OCI-LY1 (cell line): ENCODE data around the gene EFR3B.

Source experiments
- H2AFZ ChIP-seq: fragments of 200-600 bp; sonication (generic), shearing (Covaris generic); 2 replicates; pipeline ENCODE4 v1.6.0; 2014; ENCODE audit warnings: antibody characterized with exemption, mild to moderate bottlenecking, low read length
- H3F3A ChIP-seq: fragments of 200-600 bp; sonication (generic), shearing (Covaris generic); 2 replicates; pipeline ENCODE4 v1.6.0; 2014; ENCODE audit warnings: mild to moderate bottlenecking, antibody characterized with exemption, low read length, moderate library complexity; ENCODE audit not compliant: insufficient read depth
- H3K27ac ChIP-seq: fragments of 200-600 bp; sonication (generic); 2 replicates; pipeline ENCODE4 v1.5.1; 2014; ENCODE audit warnings: low read length, mixed run types, mild to moderate bottlenecking, low read depth; ENCODE audit not compliant: poor library complexity, severe bottlenecking
- H3K27me3 ChIP-seq: fragments of 200-600 bp; sonication (generic); 2 replicates; pipeline ENCODE4 v1.6.0; 2014; ENCODE audit warnings: antibody characterized with exemption, mild to moderate bottlenecking, low read length, moderate library complexity; ENCODE audit not compliant: insufficient read depth
- H3K36me3 ChIP-seq: fragments of 200-600 bp; sonication (generic); 2 replicates; pipeline ENCODE4 v1.6.1; 2014; ENCODE audit warnings: mild to moderate bottlenecking, antibody characterized with exemption, low read length, moderate library complexity, mixed read lengths; ENCODE audit not compliant: insufficient read depth
- H3K4me1 ChIP-seq: fragments of 200-600 bp; sonication (generic); 2 replicates; pipeline ENCODE4 v1.5.1; 2014; ENCODE audit warnings: mild to moderate bottlenecking, low read length, moderate library complexity; ENCODE audit not compliant: insufficient read depth, severe bottlenecking
- H3K4me2 ChIP-seq: fragments of 200-600 bp; sonication (generic), shearing (Covaris generic); 2 replicates; pipeline ENCODE4 v1.6.1; 2014; ENCODE audit warnings: low read length
- H3K4me3 ChIP-seq: fragments of 200-600 bp; sonication (generic); 2 replicates; pipeline ENCODE4 v1.5.1; 2014; ENCODE audit warnings: low read length, low read depth, mild to moderate bottlenecking, mixed read lengths; ENCODE audit not compliant: poor library complexity, severe bottlenecking
- H3K79me2 ChIP-seq: fragments of 200-600 bp; shearing (Covaris generic); 2 replicates; pipeline ENCODE4 v1.6.1; 2016; ENCODE audit warnings: mixed run types, low read length, mixed read lengths; ENCODE audit not compliant: insufficient read depth
- H3K9ac ChIP-seq: fragments of 200-600 bp; sonication (generic), shearing (Covaris generic); 2 replicates; pipeline ENCODE4 v1.6.1; 2014; ENCODE audit warnings: mild to moderate bottlenecking, low read length, mixed read lengths
- H3K9me2 ChIP-seq: fragments of 200-600 bp; sonication (generic), shearing (Covaris generic); 2 replicates; pipeline ENCODE4 v1.6.1; 2014; ENCODE audit warnings: low read depth, mild to moderate bottlenecking, low read length, mixed read lengths
- H3K9me3 ChIP-seq: fragments of 200-600 bp; shearing (Covaris generic); 2 replicates; pipeline ENCODE4 v1.6.1; 2014; ENCODE audit warnings: low read length, mixed read lengths
- H4K20me1 ChIP-seq: fragments of 200-600 bp; sonication (generic), shearing (Covaris generic); 2 replicates; pipeline ENCODE4 v1.6.0; 2016; ENCODE audit warnings: mild to moderate bottlenecking, low read length; ENCODE audit not compliant: insufficient read depth
- EZH2 ChIP-seq: fragments of 200-600 bp; sonication (generic), shearing (Covaris generic); IDR thresholded peaks from 2 replicates; pipeline ENCODE4 v1.8.0; 2017; ENCODE audit warnings: borderline replicate concordance, mixed run types, mild to moderate bottlenecking, antibody characterized with exemption, low read length, moderate library complexity, mixed read lengths
- TF ChIP-seq, protein P1 (sequence below): fragments of 200-600 bp; sonication (generic), shearing (Covaris generic); IDR thresholded peaks from 2 replicates; pipeline ENCODE4 v1.5.1; 2017; ENCODE audit warnings: mild to moderate bottlenecking, antibody characterized with exemption, low read length, moderate library complexity, mixed read lengths

The EFR3B gene

DNA sequence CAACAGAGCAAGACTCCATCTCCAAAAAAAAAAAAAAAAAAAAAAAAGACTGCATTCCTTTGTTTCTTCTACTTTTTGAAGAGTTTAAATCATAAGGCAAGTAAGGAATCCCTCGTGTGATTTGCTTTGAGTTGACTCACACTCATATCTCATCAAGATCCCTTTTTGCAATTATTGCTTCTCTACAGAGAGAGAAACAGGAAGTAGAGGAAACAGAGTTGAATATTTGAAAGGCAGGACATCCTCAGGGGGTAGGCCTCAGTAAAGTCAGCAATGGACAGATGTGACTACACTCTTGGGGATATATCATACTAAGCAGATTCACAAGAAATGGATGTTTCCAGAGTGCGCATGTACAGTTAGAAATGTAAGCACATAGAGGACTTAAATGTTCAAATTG lies 11.2 kb upstream of the EFR3B start:
- Histone ChIP-seq H3K9ac (no peak overlapping the region), H3K4me2 (no peak overlapping the region), H3K79me2 (no peaks in the 10 kb centered on the region), H3K27ac (no peak overlapping the region), H3K27me3 (peaks cover 3% of the 10 kb centered on the region; the same call in 1 of the 2 replicates), H3K4me1 (no peaks in the 10 kb centered on the region), H3K4me3 (no peak overlapping the region), H3K9me3 (no peaks in the 10 kb centered on the region), H3K36me3 (no peaks in the 10 kb centered on the region), H3F3A (no peaks in the 10 kb centered on the region), H3K9me2 (no peaks in the 10 kb centered on the region), H4K20me1 (no peaks in the 10 kb centered on the region), H2AFZ (no peak overlapping the region)
- no peak for TF ChIP-seq EZH2
- TF ChIP-seq, protein P1, sequence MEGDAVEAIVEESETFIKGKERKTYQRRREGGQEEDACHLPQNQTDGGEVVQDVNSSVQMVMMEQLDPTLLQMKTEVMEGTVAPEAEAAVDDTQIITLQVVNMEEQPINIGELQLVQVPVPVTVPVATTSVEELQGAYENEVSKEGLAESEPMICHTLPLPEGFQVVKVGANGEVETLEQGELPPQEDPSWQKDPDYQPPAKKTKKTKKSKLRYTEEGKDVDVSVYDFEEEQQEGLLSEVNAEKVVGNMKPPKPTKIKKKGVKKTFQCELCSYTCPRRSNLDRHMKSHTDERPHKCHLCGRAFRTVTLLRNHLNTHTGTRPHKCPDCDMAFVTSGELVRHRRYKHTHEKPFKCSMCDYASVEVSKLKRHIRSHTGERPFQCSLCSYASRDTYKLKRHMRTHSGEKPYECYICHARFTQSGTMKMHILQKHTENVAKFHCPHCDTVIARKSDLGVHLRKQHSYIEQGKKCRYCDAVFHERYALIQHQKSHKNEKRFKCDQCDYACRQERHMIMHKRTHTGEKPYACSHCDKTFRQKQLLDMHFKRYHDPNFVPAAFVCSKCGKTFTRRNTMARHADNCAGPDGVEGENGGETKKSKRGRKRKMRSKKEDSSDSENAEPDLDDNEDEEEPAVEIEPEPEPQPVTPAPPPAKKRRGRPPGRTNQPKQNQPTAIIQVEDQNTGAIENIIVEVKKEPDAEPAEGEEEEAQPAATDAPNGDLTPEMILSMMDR: no peak

DNA sequence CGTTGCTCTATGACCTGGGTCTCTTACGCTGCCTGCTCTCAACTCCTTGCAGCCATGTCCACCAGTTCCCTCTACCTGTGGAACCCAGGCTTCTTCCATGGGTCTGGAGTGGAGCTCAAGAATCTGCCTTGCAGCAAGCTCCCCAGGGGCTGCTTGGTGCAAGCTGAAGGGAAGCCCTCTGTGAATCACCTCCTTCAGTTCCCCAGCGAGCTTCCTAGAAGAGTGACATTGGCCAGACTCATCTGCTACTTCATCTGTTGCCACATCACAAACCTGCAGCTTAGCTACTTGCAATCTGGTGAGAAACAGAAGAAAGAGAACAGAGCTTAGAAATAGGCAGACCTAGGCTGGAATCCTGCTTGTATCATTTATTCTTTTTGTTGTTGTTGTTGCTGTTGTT lies 9.8 kb upstream of the EFR3B start:
- Histone ChIP-seq H3F3A (no peaks in the 10 kb centered on the region), H3K9ac (no peak overlapping the region), H3K4me1 (no peaks in the 10 kb centered on the region), H4K20me1 (no peaks in the 10 kb centered on the region), H2AFZ (no peak overlapping the region), H3K27ac (no peak overlapping the region), H3K27me3 (peaks cover 3% of the 10 kb centered on the region; the same call in 1 of the 2 replicates), H3K4me2 (no peak overlapping the region), H3K79me2 (no peaks in the 10 kb centered on the region), H3K36me3 (no peaks in the 10 kb centered on the region), H3K9me3 (no peaks in the 10 kb centered on the region), H3K4me3 (no peak overlapping the region), H3K9me2 (no peaks in the 10 kb centered on the region)
- TF ChIP-seq EZH2: no peak
- TF ChIP-seq, protein P1: no peak

DNA sequence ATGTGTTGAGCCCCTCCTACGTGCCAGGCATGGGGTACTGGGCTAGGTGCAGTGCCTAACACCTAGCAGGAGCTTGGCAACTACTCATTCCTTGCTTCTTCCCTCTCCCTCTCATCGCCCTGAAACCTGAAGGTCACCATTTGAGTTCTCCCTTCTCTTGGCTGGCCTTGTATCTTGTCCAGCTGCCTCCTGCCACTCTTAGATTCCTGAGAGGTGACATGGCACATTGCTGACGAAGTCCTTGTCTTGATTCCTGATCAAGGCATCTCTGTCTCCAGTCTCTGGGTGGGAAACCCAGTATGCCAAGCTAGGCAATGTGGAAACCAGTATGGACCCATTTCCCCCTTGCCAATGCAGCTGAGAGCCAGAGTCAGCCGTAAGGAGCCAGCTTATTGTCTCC lies 9.0 kb upstream of the EFR3B start:
- H3K27ac ChIP-seq: no peak overlapping the region
- H3K9ac ChIP-seq: no peak overlapping the region
- H3K36me3 ChIP-seq: no peaks in the 10 kb centered on the region
- H3K9me2 ChIP-seq: no peaks in the 10 kb centered on the region
- H3F3A ChIP-seq: no peaks in the 10 kb centered on the region
- no peaks in the 10 kb centered on the region for H3K79me2 ChIP-seq
- H2AFZ ChIP-seq: no peak overlapping the region
- TF ChIP-seq, protein P1: no peak
- TF ChIP-seq EZH2: no peak
- no peak overlapping the region for H3K4me2 ChIP-seq
- no peaks in the 10 kb centered on the region for H3K9me3 ChIP-seq
- H3K4me3 ChIP-seq: no peak overlapping the region
- H3K27me3 ChIP-seq: peaks cover 3% of the 10 kb centered on the region; the same call in 1 of the 2 replicates
- no peaks in the 10 kb centered on the region for H4K20me1 ChIP-seq
- H3K4me1 ChIP-seq: no peaks in the 10 kb centered on the region
